ENCODE measurements around the gene PROX1.

The PROX1 gene

DNA sequence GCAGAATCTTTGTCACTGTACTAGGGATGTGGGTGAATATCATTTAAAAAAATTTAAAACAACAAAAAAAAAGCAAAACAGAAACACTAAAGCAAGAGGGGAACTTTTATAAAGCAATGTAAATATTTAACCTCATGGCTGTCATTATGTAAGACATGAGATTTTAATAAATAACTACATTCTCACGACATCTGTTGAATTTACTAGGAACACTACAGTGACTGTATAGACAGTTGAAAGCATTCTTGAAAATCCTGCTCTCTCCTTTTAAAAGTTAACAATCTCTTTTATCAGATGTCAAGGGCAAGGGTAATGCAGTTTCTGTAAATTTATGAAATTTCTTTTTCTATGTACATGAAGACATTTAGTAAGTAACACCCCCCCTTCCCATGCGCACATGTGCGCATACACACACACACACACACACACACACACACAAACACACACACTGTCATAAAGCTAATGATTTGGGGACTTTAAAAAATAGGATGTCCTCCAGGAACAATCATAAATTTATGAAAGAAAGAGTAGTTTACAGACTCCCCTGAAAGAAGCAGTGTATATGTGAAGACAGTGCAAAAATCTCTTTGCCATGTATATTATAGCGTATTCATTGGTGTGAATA lies 51.7 kb downstream of the PROX1 start:
- H2AFZ ChIP-seq (ENCODE audit: low read depth): no peak overlapping the region
- no peaks in the 10 kb centered on the region for H3K27me3 ChIP-seq (ENCODE audit: insufficient read depth, low read depth)
- no peak overlapping the region for H3K4me2 ChIP-seq
- no peaks in the 10 kb centered on the region for H3K79me2 ChIP-seq (ENCODE audit: insufficient read depth, low read depth)
- H3K27ac ChIP-seq: no peak overlapping the region
- TF ChIP-seq CTCF (conservative IDR thresholded peaks at IDR 0.05; ENCODE audit: low read depth, low read length): no peak
- no peaks in the 10 kb centered on the region for H4K20me1 ChIP-seq (ENCODE audit: insufficient read depth)
- H3K4me1 ChIP-seq (ENCODE audit: low read depth, poor library complexity, severe bottlenecking): no peaks in the 10 kb centered on the region
- no peaks in the 10 kb centered on the region for H3K36me3 ChIP-seq (ENCODE audit: insufficient read depth)
- H3K4me3 ChIP-seq (IDR thresholded peaks at IDR 0.05; ENCODE audit: insufficient read depth, low read depth, low read length): no peak overlapping the region
- no peak overlapping the region for H3K9ac ChIP-seq

DNA sequence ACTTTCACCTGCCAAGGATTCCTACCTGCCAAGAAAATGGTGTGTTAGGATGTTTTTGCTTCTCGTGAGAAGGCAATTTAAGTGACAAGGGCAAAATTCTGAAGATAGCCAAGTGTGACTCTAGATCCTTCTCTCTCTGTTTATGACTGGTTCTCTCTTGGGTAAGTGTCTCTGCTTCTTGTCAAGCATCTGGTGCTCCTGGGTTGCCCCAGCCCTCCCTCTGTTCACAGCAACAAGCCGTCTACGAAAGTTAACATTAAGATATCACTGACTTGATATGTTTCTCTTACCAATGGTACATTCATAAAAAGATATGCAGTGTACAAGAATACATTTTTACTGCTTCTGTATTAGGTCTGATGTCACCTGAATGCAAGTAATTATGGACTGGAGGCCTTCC lies 55.4 kb downstream of the PROX1 start:
- H3K36me3 ChIP-seq (ENCODE audit: insufficient read depth): no peaks in the 10 kb centered on the region
- no peak overlapping the region for H2AFZ ChIP-seq (ENCODE audit: low read depth)
- H3K4me1 ChIP-seq (ENCODE audit: low read depth, poor library complexity, severe bottlenecking): no peaks in the 10 kb centered on the region
- H3K4me2 ChIP-seq: no peak overlapping the region
- H3K27me3 ChIP-seq (ENCODE audit: insufficient read depth, low read depth): no peaks in the 10 kb centered on the region
- no peak for TF ChIP-seq CTCF (conservative IDR thresholded peaks at IDR 0.05; ENCODE audit: low read depth, low read length)
- H3K4me3 ChIP-seq (IDR thresholded peaks at IDR 0.05; ENCODE audit: insufficient read depth, low read depth, low read length): no peak overlapping the region
- H3K9ac ChIP-seq: no peak overlapping the region
- H4K20me1 ChIP-seq (ENCODE audit: insufficient read depth): no peaks in the 10 kb centered on the region
- H3K27ac ChIP-seq: no peak overlapping the region
- no peaks in the 10 kb centered on the region for H3K79me2 ChIP-seq (ENCODE audit: insufficient read depth, low read depth)

- Histone ChIP-seq H3K36me3 (ENCODE audit: insufficient read depth) (no peaks in the 10 kb centered on the region), H3K27me3 (ENCODE audit: insufficient read depth, low read depth) (no peaks in the 10 kb centered on the region), H3K4me2 (no peak overlapping the region), H4K20me1 (ENCODE audit: insufficient read depth) (no peaks in the 10 kb centered on the region), H3K4me3 (IDR thresholded peaks at IDR 0.05; ENCODE audit: insufficient read depth, low read depth, low read length) (no peak overlapping the region), H3K9ac (no peak overlapping the region), H2AFZ (ENCODE audit: low read depth) (no peak overlapping the region), H3K4me1 (ENCODE audit: low read depth, poor library complexity, severe bottlenecking) (no peaks in the 10 kb centered on the region), H3K27ac (no peak overlapping the region), H3K79me2 (ENCODE audit: insufficient read depth, low read depth) (no peaks in the 10 kb centered on the region)
- TF ChIP-seq CTCF (conservative IDR thresholded peaks at IDR 0.05; ENCODE audit: low read depth, low read length): no peak
These were observed 56.9 kb downstream of the PROX1 start for GRCh38 chr1:214044438-214045214.

GRCh38 chr1:214050513-214051401 lies 63.0 kb downstream of the PROX1 start:
- Histone ChIP-seq H3K27ac (no peak overlapping the region), H3K79me2 (ENCODE audit: insufficient read depth, low read depth) (no peaks in the 10 kb centered on the region), H3K27me3 (ENCODE audit: insufficient read depth, low read depth) (no peaks in the 10 kb centered on the region), H2AFZ (ENCODE audit: low read depth) (no peak overlapping the region), H3K4me3 (IDR thresholded peaks at IDR 0.05; ENCODE audit: insufficient read depth, low read depth, low read length) (no peak overlapping the region), H3K4me2 (no peak overlapping the region), H3K36me3 (ENCODE audit: insufficient read depth) (no peaks in the 10 kb centered on the region), H3K9ac (no peak overlapping the region), H3K4me1 (ENCODE audit: low read depth, poor library complexity, severe bottlenecking) (no peaks in the 10 kb centered on the region), H4K20me1 (ENCODE audit: insufficient read depth) (no peaks in the 10 kb centered on the region)
- TF ChIP-seq CTCF (conservative IDR thresholded peaks at IDR 0.05; ENCODE audit: low read depth, low read length): no peak
